DMS53 (cell line): Measurements from ENCODE around the gene ENC1.
A peak's percentile ranks its signal among the peaks of the same experiment; 100 is the strongest.

Experiments
- DNase-seq: peaks from one replicate; lab custom pipeline; 2025; lab: John Stamatoyannopoulos, UW

ENC1 gene

DNA sequence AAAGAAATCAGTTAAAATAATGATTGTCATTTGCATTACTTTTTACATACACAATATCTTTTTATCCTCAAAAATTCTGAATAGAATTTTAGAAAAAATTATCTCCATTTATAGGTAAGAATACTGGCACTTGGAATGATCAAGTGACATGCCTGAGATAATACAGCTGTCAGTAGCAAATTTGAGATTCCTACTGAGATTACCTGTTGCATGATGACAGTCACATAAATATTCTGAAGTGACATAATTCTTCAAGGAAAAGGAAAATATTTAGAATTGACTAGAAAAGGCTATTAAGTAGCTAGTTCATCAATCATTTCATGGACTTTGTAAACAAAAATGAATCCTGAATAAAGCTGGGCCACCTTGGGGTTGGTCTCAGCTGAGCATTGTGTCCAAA lies 15.2 kb upstream of the ENC1 start:
- DNase-seq = no peak

DNA sequence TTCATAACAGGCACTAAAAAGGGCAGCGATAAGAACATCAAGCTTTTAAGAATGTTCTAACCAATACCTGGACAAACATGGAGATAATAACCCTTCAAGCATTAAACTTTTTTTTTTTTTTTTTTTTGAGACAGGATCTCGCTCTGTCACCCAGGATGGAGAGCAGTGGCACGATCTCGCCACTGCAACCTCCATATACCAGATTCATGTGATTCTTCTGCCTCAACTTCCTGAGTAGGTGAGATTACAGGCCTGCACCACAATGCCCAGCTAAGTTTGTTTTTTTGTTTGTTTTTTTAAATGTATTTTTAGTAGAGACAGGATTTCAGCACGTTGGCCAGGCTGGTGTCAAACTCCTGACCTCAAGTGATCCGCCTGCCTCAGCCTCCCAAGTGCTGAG lies 14.7 kb upstream of the ENC1 start:
- no peak for DNase-seq

DNA sequence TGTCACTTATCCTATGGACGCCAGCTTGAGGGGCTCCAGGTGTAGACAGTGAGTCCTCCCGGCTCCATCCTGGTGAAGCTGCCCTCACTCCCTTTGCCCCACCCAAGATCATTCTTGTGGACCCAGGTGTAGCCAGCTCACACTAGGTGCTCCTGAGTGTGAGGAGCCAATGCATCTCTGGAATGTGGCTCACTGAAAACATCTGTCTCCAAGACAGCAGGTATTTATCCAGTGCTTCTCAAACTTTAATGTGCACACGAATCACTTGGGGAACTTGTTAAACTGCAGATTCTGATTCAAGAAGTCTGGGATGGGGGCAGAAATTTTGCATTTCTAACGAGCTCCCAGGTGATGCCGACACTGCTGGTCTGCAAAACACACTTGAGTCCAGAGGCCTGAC lies 13.5 kb upstream of the ENC1 start:
- DNase-seq = no peak

DNA sequence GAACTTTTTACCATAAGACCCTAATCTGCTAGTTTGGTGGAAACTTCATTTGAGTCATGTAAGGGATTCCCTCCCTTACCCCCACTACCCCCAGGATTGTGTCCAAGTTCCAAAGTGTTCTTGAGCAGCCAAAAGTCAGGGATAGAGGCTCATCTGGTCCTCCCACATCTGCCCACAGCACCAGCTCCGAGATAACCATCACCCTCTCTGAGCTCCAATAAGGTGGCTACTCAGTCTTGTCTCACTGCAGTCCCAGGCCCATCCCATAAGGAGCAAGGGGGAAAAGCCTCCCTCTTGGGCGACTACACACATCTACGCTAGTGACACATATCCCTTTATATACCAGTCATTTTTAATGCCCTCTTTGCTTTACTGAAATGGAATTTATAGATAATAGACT lies 12.0 kb upstream of the ENC1 start:
- DNase-seq = no peak

DNA sequence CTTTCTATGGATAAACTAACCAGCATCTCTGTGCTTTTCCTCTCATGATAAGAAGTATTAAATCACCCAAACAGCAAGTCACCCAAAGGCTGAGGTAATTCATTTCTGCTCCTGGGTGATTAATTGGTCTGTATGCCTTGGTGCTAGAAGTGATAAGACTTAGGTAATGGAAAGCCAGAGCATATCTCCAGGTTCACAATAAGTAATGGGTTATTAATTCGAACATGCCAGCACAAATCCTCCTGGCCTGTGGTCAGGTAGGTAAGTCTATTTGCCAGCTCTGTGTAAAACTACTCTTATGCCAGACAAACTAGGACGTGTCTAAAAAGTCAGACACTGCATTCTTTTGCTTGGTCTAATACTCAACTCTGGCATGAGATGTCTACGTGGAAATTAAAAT lies 11.2 kb upstream of the ENC1 start:
- DNase-seq = no peak

DNA sequence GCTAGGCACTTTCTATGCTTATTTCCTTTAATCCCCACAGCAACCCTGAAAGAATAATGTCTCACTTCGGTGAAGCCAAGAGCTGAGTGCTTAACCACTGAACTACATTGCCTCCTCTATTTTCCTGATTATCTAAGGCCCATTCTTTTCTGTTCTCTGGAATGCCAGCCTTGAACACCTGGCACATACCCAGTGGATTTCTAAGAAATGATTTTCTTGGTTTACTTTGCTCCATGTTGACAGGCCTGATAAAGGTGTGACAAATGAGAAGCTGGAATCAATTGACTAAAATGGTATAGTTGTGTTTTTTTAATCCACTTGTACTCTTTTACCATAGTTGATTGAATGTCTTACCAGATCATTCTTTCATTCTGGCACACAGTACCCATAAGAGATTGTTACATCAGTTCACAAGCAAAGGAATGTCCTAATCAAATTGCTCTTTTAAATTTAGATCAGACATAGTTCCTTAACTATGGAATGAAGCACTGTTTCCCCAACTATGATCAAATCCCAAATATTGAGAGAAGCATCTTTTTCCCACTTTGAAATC lies 9.0 kb upstream of the ENC1 start:
- no peak for DNase-seq

DNA sequence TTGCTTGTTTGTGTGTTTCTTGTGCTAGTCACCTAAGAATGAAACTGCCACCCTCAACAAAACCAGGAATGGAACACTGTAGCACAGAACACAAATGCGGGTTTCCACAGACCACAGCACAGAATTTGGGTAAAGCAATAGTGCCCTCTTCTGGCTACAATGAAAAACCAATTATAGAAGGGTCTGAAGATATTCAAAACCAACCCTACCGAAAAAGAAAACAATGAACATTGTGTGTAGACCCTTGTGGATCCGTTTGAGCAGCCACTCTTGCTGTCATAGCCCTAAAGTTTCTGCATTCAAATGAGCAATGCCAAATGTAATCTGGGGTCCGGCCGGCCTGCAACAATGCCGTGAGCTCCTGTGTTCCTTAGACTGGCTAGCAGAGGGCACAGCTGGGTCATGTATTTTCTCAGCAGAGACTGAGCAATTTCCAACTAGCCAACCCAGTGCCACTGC lies 8.3 kb upstream of the ENC1 start:
- DNase-seq = peak; percentile 74

DNA sequence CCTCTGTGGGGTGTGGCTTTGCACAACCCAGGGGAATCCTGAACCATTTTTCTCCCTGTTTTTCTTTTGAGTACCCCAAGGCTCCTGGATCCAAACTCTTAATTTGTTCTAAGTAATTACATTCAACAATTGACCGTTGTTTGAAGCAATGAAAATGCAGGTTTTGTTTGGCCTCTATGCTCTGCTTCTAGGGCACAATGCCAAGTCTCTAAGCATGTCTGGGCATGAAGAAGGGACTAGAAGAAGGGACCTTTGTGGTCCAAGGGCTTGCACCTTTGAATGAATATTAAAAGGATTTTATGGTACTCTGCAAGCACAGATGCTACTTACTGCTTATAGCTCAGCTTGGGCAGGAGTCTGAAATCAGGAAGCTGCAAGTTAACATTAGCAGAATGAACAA lies 6.6 kb upstream of the ENC1 start:
- peak; percentile 17 for DNase-seq

DNA sequence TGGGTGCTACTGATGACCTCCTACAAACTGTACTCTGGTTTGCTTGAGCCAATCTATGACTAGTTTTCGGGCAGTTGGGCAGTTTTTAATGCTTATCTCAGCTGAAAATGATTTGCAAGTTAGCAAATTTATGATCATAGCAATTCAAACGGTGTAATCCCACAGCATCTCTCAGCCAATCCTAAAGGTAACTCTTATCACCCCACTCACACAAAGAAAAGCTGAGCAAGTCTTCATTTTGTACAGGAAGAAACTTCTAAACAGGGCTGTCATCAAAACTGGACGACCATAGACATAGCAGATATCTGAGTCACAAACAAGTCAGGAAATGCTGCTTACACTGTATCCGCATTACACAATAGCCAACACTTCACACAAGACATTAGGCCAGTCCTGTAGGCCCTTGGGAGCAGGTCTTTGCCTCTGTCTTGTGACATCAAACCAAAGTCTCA lies 2.6 kb upstream of the ENC1 start:
- DNase-seq = peak; percentile 38

DNA sequence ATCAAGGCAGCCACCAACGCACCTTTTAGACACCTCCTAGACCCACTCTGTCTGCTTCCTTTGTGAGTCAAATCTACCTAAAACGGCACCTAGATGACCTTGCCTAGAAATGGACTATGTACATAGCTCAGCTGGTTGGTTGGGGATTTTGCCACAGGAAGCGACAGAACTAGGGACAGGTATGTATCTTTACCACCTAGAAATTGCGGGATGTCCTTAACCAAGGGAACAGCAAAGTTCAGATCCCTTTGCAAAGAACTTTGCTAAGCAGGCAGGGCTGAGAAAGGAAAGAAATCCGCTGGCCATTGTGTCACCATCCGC lies 2.0 kb upstream of the ENC1 start:
- no peak for DNase-seq

DNA sequence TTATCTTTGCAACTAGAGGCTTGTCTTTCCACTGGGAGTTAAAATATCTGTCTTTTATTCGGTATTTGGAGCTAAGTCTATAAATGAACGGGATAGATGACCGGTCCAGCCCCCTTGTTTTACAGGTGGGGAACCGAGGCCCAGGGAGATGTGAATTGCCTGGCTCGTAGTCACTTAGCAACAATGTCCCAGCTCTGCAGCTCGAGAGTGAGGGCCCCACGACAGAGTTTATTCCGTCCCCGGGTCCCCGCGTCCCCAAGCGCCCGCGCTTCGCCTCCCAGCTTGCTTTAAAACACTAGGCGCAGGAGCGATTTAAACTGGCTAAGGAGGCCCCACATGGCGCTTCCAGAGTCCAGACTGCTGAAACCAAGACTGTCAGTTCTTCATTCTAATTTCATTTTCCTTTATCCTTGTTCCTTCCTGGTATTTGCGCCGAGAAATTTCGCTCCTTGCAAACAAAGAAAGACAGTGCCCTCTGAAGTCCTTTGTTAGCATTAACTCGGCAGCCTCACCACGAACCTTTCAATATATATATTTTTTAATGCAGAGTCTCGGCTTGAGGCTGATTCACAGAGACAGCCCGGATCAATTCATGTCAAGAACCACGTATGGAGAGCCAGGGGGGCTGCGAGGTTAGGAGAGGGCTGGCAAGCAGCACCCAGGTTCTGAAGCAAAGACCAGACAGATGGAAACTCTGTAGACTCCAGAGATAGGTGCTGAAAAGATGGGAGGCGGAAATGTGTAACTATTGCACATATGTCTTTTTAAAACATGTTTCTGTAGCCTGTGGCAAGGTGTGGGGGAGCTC lies 1.4 kb upstream of the ENC1 start:
- peak; percentile 88 for DNase-seq

DNA sequence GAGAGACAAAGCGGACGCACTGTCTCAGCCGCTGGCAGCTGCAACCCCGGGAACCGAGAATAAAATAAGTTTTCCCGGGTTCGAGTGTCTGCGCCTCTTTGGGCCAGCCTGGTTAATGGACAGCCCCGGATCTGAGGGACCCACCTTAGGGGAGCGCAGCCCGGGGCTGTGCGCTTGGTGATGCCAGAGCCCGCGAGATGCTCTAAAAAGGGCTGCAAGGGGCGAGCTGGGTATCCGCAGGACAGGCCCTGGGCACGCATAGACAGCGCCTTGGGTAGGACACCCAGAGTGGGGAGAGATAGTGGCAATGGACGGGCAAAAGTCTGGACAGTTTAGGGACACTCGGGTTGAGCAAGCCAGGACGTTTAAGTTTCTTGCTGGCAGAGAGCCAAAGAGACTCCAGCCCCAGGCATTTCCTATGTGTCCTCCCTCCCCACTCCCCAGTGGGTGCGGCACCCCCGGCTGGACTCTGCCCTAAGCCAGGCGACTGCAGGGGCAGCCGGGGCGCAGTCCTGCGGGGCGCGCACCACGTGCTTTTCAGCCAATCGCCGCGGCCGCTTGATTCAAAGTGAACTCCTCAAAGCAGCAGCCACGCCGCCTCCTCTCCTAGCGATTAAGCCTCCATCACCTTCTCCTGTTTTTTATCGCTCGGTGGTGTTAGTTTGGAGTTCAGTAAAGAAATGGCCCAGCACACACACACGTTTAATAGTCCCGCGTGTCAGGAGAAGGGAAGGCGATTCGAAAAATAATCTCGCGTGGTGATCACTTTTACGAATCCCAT lies 616 bp upstream of the ENC1 start:
- DNase-seq = peak; percentile 94

DNA sequence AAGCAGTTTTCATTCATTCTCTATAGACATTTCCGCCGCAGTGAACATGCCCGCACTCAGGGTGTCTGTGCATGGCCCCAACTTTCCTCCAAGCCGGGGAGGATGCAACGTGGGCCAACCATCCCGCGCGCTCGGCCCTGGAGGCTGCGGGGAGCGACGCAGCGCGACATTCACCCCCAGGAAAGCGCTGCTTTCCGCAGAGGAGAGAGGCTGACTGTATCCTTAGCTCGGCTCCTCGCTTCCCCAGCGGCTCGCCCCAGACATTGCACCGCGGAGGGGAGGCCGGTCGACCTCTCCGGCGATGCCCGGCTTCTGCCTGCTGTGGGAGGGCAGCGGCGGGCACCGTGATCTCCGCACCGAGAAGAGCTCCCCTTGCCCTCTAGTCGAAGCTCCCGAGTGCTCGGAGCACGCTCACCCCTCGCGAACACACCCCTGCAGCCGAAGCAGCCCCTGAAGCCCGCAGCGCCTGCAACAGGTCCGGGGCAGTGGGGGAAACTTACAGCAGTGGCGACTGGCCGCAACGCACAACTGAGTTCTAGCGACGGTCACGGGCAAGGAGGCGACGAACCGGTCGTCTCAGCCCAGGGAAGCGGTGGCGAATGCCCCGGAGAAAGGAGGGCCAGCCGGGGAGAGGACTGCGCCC lies 600 bp downstream of the ENC1 start:
- DNase-seq = peak; percentile 86

DNA sequence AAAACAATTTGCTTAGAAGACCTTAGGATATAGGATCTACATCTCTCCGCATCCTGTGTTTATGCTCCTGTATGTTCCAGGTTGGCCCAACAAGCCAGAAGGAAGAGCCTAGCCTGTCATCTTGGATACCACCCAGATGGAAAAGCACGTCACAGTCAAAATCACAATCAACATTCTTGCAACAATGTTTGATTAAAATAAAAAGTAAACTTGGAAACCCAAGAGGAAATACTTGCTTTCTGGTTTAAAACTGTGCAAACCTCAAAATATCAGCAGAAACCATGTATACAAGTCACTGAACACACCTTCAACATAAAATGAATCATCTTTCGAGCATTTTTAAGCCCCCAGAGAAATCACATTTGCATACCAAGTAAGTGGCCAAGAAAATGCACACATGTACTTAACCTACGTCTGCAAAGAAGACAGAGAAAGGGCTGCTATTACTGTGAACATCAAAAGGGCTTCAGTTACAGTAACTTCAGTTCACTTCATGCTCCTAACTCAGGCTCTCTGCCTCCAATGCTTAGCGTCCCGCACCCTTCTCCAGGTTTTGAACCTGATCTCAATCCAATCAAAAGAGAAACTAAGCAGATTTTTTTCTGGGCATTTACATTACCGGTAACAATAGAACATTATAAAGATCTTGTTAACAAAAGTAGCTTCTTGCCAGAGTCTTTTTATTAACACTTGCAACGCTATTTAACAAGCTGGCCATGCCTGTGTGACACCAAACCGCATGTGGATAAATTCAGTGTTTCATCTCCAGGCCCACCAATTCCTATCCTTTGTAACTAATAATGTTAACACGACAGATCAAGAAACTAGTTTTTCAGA lies 1.3 kb downstream of the ENC1 start:
- DNase-seq = peak; percentile 52

DNA sequence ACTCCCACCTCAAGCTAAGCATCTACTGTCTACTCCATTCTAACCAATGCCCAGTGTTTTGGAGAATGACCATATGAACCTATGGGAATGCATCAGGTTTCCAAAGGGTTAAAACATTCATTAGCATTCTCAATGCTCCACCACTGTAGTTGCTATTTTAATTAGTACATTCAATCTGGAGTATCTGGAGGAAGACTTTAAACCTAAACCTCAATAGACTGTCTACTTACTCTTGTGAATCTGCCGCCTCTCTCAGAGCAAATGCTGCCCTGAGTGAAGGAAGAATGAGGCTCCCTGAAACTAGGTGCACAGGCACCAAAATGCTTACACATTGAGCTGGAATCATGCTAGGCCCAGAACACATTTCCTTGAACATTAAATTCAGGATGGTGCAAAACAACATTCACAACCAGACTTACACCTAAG lies 2.0 kb downstream of the ENC1 start:
- DNase-seq = peak; percentile 31

DNA sequence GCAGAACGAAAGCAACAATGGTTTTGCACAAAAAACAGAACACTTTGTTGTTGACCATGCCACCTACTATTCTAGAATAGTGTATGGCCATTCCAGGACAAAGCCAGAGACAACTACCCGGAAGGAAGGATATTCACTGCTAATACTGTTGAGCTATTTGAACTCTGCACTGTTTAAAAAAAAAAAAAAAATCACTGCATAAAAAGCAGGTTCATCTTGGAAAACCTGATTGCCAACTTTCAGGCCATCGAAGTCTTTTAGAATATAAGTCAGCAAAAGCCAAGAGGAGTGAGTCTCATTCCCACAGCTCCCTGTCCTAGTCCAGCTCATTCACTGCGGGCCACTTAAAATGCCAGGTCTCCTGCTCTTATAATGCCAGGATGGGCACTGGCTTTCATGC lies 4.0 kb downstream of the ENC1 start:
- peak; percentile 51 for DNase-seq

DNA sequence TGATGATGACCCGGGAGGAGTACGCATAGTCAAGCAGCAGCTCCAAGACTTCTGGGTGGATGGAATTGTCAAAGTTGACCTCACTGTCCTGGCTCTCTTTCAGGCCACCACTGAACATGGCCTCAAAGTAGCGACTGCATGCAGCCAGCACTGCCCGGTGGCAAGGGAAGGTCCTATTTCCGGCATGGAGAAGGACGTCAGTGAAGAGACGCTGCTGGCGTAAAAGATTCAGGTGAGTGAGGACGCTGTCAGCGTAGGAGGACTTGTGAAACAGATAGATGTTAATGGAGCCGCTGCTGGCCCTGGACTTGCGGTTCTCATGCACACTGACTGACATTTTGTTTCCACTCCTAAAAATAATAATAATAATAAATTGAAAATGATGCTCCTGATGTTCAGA lies 4.4 kb downstream of the ENC1 start:
- no peak for DNase-seq

DNA sequence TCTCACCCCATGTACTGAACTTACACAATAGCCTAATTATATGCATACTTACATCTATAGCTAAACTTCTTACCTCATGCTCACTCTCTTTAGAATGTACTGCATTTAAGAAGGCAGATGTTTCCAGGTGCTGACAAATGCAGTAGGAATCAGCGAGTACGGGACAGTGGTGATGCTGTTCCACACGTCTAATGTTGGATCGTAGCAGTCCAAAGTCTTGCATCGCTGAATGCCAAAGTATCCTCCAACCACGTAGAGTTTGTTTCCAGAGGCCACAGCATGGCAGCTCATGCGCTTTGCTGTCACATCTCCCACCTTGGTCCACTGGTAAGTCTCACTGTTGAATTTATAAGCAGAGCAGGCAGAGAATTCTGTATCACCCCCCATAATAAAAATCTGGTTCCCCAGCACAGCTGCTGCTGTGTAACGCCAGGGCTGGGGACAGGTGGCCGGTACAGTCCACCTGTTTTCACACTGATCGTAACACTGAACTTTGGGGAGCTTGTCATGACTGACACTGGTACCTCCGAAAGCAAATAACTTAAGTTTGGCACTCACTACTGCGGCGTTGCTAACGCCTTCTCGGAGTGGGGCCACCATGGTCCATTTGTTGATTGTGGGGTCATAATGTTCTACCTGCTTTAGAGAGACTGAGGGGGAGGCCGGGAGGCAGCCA lies 5.8 kb downstream of the ENC1 start:
- no peak for DNase-seq

DNA sequence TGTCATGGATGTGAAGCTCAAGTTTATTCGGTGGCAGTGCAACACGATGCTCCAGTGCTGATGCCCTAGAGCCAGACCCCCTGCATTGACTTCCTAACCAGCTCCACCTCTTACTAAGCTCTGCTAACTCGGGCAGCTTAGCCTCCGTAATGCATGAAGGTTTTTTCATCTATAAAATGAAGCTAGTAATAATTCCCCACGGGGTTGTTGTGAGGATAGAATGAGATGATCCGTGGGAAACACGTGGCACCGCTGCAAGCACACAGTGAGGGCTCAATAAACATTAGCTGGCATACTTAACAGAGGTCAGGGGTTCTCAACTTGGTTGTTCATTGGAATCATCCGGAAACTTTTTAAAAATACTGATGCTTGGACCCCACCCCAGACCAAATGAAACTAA lies 6.8 kb downstream of the ENC1 start:
- no peak for DNase-seq

DNA sequence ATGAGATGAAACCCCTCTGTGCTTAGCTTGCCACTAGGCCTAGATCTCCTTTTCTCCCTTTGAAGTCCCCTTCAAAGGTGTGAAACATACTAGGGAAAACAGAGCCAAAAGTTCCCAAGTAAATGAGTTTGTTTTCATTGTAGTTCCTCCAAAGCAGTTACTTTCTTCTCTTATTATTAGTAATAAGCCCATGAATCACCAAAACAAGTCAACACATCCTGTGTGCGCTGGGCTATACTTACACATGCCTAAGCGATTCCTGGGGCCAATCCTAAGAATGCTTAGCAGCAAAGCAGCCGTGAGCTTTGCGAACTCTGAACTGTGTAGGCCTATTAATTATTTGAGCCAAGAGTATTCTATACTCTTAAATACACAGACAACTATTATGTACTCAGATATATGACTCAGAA lies 7.6 kb downstream of the ENC1 start:
- DNase-seq = peak; percentile 64
